Measurements from ENCODE around the gene PCID2.

Gene PCID2

DNA sequence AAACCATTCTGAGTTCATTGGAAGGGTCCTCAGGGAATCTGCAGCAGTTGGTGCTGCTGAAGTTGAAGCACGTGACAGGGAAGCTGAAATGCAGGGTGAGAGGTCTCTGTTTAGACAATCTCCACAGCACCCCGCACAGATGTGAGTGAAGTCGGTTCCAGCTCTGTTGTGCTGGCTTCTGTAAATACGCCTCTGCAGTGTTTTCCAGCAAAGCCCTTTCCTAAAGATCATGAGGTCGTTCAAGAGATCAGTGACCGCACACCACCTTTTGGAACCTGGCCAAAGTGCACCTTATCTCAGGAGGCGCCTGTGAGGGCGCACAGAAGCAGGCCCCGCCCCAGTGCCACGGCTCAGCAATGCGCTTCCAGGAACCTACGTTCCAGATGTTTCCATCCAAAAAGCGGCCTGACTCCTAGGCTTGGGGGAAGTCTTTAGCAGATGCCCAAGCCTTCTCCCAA is 11.7 kb upstream of the PCID2 start:
- no peak for DNase-seq (ENCODE audit: extremely low read depth in 1 of 2, low read depth in 1 of 2)

DNA sequence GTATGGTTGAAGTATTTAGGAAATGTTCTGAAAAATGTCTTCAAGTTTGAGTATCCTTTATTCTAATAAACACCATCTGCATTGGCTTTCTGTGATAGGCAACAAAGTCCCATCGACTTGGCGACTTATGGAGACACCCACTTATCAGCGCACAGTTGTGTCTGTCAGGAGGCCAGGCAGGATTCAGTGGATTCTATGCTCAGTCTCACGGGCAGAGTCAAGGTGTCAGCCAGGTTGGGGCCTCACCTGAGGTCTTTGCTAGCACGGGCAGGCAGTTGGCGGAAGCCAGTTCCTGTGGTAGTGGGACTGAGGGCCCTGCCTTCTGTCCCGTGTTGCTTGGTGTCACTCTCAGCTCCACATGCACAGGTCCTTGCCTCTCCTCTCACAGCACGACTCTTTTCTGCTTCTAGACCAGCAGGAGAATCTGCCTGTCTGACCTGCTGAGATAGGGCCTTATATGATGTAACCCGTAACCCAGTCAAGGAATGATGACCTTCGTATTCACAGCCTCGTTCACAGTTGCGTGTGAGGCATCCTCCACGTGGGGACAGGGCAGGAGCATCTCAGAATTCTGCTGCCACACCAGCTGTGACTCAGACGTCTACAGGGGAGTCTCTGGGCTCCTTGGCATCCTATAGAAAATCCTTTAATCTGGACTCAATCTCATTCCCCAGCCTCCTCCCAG is 10.9 kb upstream of the PCID2 start:
- DNase-seq (ENCODE audit: extremely low read depth in 1 of 2, low read depth in 1 of 2) = no peak

DNA sequence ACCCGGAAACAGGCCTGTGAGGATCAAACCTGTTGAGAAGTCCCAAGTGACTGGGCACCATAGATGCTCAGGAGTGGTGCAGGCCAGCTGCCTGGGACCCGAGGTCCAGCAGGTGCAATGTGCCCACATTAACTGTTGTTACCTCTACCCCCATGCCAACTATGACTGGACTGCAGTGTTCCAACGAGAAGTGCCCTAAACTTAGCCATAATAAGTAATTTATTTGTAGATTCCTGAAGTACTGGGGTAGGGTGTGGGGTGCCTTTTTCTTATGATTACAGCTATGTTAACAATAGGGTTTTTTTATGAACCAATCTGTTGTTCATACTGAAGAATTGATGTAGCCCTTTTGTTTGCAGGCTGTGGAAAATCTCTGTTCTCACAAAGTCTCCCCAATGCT is 10.1 kb upstream of the PCID2 start:
- DNase-seq (ENCODE audit: extremely low read depth in 1 of 2, low read depth in 1 of 2) = no peak

DNA sequence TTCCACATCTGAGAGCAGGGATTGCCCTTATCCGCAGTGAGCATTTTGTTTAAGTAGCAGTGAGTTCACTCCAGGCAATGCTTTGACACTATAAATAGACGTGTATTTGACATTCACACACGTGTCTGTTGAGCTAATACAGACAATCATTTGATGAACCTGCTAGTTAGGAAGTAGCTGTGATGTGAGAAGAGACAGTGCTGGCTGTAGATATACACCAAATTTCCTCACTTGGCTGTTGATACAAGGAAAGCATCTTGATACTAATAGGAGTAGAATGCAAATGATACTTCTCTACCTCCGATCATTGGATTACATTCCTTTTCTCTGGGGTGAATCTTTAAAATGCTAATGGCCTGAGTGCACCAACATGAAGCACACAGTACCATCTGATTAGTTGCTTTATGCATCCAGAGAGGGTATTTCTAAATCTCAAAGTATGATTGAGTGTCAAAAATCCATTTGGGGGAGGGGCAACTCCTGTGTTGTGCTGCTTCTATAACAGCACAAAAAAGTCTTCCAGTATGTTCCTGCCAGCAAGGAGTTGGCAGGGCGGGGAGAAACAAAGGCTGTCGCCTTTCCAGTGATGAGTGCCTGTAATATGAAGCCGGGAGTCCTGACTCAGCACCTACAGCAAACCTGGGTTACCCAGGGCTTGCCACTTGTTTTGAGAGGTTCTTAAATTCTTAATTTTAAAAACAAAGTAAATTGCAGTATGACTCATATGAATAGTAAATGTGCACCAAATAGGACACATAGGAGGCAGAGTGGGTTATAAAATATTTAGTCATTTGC is 8.0 kb upstream of the PCID2 start:
- DNase-seq (ENCODE audit: extremely low read depth in 1 of 2, low read depth in 1 of 2) = no peak

DNA sequence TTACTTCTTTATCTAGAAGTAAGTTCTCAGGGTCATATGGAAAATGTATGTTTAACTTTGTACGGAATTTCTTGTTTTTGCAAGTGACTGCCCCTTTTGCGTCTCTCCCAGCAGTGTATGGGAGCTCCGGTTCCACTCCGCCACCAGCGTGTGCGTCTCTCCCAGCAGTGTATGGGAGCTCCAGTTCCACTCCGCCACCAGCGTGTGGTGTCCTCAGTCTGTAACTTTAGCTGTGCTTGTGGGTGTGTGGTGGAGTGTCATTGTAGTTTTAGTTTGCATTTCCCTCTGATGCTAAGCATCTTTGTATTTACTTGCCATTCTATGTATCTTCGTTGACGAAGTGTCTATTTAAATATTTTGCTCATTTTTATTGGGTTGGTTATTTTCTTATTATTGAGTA is 3.3 kb upstream of the PCID2 start:
- no peak for DNase-seq (ENCODE audit: extremely low read depth in 1 of 2, low read depth in 1 of 2)

DNA sequence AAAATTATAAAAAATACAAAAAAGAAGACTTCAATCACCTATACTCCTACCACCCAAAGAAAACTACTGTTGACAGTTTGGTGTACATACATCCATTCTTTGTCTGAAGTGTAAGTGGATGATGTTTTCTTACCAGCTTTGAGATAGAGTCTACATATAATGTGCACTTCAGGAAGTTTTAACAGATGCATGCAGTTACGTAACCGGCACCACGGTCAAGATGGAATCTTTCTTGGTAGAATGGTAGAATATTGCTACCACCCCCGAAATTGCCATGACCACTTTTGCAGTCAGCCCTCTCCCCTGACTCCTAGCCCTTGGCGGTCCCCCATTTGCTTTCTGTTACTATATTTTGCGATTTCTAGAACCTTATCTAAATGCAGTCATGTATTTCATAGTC is 2.4 kb upstream of the PCID2 start:
- DNase-seq (ENCODE audit: extremely low read depth in 1 of 2, low read depth in 1 of 2) = no peak

DNA sequence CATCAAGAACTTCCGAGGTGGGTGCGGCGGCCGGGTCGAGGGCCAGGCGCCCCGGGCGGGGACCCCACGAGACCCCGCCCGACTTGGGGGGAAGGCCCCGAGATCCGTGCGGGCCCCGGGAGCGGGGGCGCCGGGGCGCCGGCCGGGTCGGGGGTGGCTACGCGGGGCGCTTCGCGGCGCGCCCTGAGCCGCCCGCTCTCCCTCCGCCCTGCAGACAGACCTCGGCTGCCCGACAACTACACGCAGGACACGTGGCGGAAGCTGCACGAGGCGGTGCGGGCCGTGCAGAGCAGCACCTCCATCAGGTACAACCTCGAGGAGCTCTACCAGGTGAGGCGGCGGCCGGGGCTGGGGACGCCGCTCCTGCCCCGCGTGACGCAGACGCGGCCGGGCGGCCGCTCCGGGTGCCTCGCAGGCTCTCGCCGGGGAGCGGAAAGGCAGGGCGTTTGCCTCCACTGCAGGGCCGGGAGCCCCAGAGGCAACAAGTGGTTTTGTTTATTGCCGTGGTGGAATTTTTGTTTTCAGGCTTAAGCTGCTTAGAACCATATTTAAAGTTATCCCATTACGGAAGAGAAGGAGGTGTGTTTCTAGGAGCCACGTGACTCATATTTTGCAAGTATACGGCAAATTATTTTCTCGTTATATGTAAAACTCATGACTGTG is 1.4 kb upstream of the PCID2 start:
- peak; percentile 32 to 47 for DNase-seq (ENCODE audit: extremely low read depth in 1 of 2, low read depth in 1 of 2)

DNA sequence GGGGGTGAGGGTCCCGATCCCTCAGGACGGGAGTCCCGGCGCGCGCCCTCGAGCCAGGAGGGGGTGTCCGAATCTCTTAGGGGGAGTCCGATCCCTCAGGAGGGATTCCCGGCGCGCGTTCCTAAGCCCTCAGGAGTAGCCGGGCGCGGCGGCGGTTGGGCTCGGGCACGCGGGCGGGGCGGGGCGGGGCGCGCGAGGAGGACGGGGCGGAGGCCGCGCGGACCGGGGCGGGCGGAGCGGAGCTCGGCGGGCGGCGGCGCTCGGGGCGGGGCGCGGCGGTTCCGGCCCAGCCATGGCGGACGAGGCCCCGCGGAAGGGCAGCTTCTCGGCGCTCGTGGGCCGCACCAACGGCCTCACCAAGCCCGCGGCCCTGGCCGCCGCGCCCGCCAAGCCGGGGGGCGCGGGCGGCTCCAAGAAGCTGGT is 878 bp upstream of the PCID2 start, which contains the start of gene CUL4A:
CUL4A (plus strand) TSS at position 278 of the 423 bp plus-strand sequence; CDS start at position 293, 15 bp downstream.
- peak; percentile 45 to 56 for DNase-seq (ENCODE audit: extremely low read depth in 1 of 2, low read depth in 1 of 2)

DNA sequence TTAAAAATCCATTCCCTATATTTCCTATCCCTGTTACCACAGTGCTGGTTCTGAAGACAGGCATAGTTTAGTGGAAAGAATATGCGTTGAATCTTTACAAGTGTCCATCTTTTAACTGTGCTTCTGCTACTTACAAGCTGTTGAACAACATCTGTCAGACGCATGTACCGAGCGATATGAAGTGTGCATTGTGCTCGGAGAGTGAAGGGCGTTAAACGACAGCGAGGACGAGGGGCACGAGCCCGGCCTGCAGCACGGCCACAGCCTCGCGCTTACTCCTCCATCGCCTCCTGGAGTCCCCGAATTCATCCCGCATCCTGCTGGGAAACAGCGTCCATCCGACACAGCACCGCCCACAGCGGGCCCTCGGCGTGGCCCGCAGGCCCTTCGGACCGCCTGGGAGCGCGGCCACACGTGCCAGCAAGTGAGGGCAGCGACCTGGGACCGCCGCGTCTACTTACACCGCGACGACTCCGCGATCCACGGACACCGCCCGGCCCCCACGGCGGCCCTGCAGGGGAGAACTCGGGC is 514 bp downstream of the PCID2 start:
- DNase-seq (ENCODE audit: extremely low read depth in 1 of 2, low read depth in 1 of 2) = no peak

DNA sequence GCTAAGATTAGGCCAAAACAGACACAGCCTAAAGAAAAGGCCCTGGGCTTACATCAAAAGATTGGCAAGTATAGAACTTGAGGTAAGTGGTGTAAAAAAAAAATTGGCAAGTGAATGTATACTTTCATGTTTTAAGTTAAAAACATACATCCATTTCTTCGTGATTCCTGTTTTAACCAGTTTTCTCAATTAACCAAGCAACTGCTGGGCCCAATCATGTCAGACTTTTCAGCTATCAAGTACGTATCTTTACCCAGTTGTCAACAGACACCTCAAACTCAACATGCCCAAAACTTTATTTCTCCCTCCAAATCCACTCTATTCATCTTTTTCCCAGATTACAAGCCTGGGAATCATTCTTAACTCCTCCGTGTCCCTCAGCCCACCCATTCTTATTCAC is 1.0 kb downstream of the PCID2 start:
- DNase-seq (ENCODE audit: extremely low read depth in 1 of 2, low read depth in 1 of 2) = no peak

DNA sequence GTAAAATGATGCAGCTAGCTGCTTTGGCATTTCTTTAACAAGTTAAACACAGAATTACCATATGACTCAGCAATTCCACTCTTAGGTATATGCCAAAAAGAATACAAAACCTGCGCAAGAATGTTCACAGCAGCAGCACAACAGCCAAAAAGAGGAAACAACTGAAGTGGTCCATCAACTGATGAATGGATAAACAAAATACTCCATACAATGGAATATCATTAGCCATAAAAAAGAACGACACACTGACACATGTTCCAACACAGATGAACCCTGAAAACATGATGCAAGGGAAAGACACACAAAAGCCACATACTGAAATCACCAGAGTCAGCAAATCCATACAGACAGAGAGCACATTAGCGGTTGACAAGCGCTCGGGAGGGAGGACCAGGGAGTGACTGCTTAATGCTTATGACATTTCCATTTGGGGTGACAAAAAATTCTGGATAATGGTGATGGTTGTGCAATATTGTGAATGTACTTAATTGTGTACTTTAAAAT is 3.0 kb downstream of the PCID2 start:
- DNase-seq (ENCODE audit: extremely low read depth in 1 of 2, low read depth in 1 of 2) = no peak

DNA sequence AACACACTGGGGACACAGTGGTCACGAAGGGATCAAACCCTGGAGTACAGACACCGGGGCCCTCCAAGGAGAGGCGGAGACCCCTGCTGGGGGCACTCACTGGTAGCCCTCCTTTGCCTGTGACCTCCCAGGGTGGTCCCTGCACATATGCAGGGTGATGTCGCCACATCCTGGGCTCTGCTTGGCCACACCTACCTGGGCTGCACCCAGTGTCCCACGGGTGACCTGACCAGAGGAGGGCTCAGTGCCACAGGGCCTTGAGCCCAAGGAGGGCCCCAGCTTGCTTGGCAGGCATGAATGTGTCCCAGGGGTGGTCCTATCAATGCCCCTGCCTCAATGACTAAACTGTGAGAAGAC is 4.1 kb downstream of the PCID2 start:
- no peak for DNase-seq (ENCODE audit: extremely low read depth in 1 of 2, low read depth in 1 of 2)

DNA sequence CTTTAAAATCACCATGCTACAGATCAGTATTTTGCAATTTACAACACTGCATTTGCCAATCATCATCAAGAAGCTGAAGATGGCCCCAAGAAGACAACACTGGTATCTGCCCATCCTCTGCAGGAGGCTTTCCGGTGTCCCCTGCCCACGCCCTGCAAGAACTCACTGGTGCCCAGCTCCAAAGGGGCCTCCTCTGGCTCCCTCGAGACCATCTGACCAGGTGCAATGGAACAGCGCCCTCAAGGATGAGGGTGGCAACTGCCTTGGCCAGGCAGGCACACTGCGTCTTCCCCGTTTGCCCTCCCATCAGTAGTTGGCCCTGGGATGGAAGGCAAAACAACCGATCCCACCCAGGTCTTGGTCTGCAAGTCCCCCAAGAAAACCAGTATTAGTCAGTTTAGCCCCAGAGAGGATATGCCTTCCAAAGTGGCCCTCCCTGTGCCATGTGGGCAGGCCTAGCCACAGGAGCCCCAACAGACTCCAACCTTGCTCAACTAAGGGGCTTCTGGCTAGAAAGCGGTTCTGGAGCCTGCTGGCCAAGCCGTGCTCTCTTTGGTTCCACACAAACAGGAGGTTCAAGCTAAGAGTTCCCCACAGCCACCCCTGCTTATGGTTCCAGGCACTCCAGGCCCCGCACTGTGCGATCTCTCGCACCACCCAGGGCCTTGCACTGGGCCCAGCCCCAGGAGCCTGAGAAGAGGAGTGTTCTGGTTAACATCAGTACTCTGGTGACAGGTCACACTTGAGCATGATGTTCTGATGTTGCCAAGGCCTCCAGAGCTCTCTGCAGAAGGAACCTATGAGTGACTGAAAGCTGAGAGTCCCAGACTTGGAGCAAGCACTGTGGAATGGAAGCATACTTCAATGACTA is 4.7 kb downstream of the PCID2 start:
- no peak for DNase-seq (ENCODE audit: extremely low read depth in 1 of 2, low read depth in 1 of 2)

DNA sequence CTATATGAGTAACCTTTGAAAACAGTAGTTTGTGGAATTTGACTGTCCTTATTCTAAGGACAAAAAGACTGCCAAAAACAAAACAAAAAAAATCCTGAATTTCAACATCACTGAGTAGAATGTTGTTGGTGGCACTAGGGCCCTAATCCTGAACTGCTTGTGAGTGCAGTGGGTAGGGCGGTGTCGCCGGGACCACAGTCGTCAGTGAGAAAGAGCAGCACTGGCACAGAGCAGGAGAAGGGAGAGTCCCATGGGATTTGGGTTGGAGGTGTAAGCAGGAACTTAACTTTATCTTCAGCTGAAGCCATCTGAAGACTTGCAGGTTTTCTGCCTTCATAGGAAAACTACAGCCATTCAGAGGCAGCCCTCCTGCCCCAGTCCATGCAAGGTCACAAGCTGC is 5.6 kb downstream of the PCID2 start:
- no peak for DNase-seq (ENCODE audit: extremely low read depth in 1 of 2, low read depth in 1 of 2)

DNA sequence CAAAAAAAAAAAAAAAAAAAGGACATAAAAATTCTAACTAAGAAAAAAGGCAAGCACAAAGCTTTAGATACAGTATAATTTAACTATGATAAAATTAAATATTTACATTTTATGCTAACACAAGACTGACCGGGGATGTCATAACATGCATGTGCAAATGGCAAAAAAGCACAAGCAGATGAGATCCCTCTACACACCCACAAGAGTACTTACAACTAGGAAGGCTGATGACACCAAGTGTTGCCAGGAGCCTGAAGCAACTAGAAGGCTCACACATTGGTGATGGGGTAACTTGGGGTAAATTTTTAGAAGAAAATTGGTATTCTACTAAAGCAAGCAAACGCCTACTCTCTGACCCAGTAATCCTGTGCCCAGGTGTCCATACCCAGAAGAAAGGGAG is 6.7 kb downstream of the PCID2 start:
- no peak for DNase-seq (ENCODE audit: extremely low read depth in 1 of 2, low read depth in 1 of 2)

DNA sequence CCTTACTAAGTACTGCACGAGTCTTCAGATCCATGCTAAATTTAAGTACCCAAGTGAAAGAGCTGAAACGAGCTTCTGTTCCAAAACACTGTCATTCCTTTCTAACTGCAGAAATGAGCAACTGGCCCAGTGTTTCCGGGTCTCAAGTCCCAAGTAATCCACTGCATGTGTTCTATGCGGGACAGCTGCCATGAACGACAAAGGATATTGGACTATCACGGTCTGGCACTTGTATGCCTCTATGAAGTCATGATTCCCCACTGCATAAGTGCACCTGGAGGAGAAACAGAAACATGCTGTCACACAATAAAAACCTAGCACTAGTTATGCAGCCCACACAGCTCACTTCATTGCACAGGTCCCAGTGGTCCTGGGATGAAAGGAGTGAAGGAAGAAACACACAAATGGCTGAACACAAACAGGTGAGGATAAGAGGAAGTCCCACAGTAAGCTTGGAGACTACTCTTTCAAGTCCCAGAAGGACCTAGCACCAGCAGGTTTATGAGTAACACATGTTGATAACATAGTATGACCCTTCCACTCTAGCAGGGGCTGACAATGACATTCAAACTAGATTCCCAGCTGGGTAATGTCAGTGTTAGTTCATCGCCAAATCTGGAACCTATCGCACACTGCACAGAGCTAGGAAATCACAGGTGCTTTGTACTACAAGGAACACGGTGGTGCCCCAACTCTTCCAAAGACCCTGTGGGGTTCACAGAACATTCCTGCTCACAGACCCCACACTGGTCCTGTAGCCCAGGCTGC is 11.3 kb downstream of the PCID2 start:
- DNase-seq (ENCODE audit: extremely low read depth in 1 of 2, low read depth in 1 of 2) = no peak

DNA sequence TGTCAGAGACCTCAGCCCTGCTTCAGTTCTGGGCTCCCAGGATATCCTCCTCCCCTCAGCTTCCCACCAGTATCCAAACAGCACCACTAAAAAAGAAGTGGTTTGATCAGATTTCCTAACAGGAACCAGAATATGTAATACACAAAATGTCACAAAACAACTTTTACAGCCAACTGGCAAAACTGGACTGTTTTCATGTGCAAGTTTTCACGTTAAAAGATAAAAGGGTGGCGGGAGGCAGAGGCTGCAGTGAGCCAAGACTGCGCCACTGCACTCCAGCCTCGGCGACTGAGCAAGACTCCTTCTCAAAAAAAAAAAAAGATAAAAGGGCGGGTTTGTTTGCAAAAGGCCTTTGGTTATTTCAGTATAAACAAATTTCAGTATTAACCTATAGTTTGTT is 13.1 kb downstream of the PCID2 start:
- no peak for DNase-seq (ENCODE audit: extremely low read depth in 1 of 2, low read depth in 1 of 2)

DNA sequence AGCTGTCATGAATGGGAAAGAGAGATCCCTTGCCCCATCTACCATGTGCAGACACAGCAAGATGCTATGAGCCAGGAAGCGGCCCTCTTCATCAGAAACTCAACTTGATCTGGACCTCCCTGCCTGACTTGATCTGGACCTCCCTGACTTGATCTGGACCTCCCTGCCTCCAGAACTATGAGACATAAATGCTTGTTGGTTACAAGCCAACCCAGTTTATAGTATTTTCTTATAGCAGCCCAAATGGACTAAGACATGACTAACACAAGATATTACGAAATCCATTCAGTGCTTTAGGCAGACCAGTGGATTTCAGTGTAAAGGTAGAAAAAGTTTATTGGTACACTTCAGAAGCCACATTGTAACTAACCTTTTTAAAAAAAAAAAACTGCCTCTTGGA is 15.6 kb downstream of the PCID2 start:
- DNase-seq (ENCODE audit: extremely low read depth in 1 of 2, low read depth in 1 of 2) = no peak

DNA sequence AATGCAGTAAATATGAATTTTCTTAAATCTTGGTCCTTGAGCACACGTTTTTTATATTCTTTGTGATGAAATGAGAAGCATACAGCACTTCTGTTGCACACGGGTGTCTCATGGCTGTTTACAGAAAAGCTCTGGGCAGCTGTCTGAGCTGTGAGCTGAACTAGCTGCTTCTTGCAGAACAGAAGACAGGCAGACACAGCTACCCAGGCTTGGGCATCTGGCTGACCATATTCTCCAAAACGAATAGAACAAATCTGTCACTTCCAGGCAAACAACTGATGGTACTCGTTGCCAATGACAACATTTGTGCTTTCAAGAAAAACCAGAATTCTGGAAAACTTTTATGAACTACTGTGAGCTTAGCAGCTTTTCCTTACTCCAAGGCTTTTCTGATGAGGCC is 16.2 kb downstream of the PCID2 start:
- no peak for DNase-seq (ENCODE audit: extremely low read depth in 1 of 2, low read depth in 1 of 2)

DNA sequence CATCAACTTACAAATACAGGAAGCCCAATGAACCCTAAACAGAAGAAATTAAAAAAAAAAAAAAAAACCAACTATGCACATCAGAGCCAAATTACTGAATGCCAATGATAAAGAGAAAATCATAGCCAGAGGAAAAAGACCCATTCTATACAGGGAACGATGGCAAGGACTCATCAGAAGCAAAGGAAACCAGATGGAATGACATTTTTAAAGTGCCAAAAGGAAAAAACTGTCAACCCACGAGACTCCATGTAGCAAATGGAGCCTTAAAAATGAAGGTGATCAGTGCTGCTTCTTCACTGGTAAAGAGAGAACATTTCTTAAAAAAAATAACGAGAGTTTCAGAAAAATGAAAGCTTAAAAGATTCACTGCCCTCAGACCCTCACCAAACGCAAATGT is 18.3 kb downstream of the PCID2 start:
- no peak for DNase-seq (ENCODE audit: extremely low read depth in 1 of 2, low read depth in 1 of 2)

Measured in stimulated activated CD8-positive, alpha-beta memory T cell treated with anti-CD3 and anti-CD28 coated beads, Interleukin-7, amount 100 ng/mL, for 48 hours (primary cell).